ENCODE measurements around the gene UBAP1L. TPM values are rescaled to one million over a fixed set of nuclear protein-coding genes. Genes with fewer than 3 reads are reported as not detected.

Gene UBAP1L
- total and polyA plus RNA-seq, 12 donors = 0.65 to 5.3 (median 1.6) TPM

DNA sequence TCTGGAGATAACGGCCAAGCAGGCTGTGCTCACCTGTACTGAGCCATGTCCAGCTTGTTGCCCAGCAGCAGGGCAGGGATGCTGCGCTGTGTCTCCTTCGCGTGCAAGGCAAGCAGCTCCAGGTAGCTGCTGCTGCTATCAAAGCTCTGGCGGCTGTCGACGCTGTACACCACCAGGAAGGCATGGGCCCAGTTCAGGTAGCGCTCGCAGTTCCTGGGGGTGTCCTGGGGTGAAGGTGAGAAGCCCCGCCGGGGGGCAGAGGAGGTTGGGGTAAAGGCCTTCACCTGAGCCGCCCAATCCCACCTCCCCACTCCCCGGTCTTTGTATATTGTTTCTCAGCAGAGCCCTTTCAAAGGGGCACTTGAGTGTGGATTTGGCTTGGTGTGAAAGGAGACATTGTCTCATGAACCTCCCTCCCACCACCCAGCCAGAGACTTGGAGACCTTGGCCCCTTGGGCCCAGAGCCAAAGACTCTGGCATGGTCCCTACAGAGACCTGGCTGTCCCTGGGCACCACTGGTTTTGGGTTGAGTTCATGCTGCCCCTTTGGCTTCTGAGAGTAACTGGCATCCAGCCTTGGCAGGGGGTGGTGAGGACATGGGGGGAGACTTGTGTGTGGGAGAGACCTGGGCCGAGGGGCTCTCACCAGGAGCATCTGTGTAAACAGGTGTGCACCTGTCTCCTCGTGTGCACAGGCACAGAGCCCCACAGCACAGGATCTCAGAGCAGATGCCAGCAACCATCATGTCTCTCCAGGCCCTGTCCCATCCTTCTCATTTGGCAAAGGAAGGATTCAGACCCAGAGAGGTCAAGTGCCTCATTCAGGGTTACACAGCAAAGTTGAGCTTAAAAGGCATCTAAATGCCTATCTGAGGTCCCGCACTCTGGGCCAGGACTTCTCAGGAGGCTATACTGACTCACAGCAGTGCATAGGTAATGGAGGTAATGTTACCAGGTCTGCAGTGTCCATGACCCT is 56.3 kb downstream of the UBAP1L start:
- ATAC-seq (no peak), DNase-seq (no peak)
- TF ChIP-seq, protein P1, sequence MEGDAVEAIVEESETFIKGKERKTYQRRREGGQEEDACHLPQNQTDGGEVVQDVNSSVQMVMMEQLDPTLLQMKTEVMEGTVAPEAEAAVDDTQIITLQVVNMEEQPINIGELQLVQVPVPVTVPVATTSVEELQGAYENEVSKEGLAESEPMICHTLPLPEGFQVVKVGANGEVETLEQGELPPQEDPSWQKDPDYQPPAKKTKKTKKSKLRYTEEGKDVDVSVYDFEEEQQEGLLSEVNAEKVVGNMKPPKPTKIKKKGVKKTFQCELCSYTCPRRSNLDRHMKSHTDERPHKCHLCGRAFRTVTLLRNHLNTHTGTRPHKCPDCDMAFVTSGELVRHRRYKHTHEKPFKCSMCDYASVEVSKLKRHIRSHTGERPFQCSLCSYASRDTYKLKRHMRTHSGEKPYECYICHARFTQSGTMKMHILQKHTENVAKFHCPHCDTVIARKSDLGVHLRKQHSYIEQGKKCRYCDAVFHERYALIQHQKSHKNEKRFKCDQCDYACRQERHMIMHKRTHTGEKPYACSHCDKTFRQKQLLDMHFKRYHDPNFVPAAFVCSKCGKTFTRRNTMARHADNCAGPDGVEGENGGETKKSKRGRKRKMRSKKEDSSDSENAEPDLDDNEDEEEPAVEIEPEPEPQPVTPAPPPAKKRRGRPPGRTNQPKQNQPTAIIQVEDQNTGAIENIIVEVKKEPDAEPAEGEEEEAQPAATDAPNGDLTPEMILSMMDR (IDR thresholded peaks at IDR 0.05) = no peak
- H3K9me3 ChIP-seq = no peaks in the 10 kb centered on the region
- no peaks in the 10 kb centered on the region for H3K27me3 ChIP-seq
- peak overlapping the region in 2 of 10 donors; percentile 45 to 47 for H3K27ac ChIP-seq
- H3K4me1 ChIP-seq = peaks cover 9 to 77% (median 42%) of the 10 kb centered on the region in 9 donors
- no peak overlapping the region for H3K4me3 ChIP-seq
- intact Hi-C loops (cut with DNase I) = loop anchor here in 4 of 10 donors (5.0 to 10.0 kb wide), 4 partner anchors 39 to 226 kb away; partner anchors contain the start of gene PARP16 (in 1 of the 4)
- 87 to 90% methylated on average over 16 of the region's 16 CpGs for WGBS, 2 donors
- H3K36me3 ChIP-seq = peaks cover 0 to 40% (median 0%) of the 10 kb centered on the region in 9 donors

DNA sequence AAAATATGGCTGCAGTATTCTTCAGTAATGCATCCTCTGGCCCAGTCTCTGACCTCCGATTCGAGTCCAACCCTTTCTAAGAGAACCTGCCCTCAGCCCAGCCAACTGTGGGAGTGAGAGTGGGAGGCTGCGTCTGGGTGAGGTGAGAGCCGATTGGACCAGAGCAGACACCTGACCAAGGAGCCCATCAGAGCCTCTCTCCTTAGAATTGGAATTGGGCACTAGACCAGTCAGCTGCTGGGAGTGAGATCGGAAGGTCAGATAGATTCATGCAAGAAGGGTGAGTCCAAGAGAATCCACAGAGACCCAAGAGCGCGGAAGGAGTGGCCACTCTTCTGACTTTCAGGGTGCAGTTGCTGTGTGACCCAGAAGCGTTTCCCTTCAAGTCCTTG is 57.5 kb downstream of the UBAP1L start:
- intact Hi-C loops (cut with DNase I) = loop anchor here in 4 of 10 donors (5.0 to 10.0 kb wide), 4 partner anchors 40 to 227 kb away; partner anchors contain the start of gene PARP16 (in 1 of the 4)
- ATAC-seq (no peak), DNase-seq (no peak)
- TF ChIP-seq, protein P1 (IDR thresholded peaks at IDR 0.05) = no peak
- Histone ChIP-seq H3K27me3 (no peaks in the 10 kb centered on the region), H3K36me3 (peaks cover 0 to 47% (median 0%) of the 10 kb centered on the region in 9 donors), H3K27ac (no peak overlapping the region), H3K4me1 (peaks cover 9 to 66% (median 37%) of the 10 kb centered on the region in 9 donors), H3K9me3 (no peaks in the 10 kb centered on the region), H3K4me3 (no peak overlapping the region)
- WGBS, 2 donors = 86 to 89% methylated on average over 8 of the region's 8 CpGs

DNA sequence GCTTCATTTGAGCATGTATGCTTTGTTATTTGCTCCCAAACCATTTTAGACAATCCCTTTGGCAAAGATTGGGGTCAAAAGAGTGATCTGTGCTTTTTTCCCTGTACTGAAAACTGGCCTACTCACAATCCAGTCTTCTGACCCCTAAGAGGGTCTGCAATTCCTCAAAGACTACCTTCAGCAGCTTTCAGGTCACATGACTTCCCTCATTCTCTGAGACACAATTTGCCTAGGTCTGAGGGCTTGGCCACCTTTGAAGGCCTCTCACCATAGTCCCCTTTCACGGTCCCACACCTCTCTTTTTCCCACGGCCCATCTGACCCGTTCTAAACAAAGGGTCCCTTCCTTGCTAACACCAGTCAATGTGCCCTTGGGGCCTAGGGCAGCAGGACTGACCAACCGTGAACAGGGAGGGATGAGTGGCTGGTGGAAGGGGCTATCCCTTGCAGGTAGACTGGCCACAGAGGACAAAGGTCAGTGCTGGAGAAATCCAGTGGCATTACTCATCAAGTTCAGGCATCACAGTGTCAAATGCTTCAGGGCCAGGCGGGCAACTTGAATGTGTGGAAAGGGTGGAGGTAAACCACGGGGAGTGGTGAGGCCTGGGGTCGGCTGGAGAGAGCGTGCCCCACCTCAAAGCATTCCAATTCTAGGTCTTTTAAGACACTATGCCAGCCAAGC is 58.0 kb downstream of the UBAP1L start:
- Histone ChIP-seq H3K4me3 (no peak overlapping the region), H3K4me1 (peaks cover 9 to 61% (median 32%) of the 10 kb centered on the region in 9 donors), H3K27me3 (no peaks in the 10 kb centered on the region), H3K9me3 (no peaks in the 10 kb centered on the region), H3K36me3 (peaks cover 0 to 47% (median 0%) of the 10 kb centered on the region in 9 donors), H3K27ac (no peak overlapping the region)
- TF ChIP-seq, protein P1 (IDR thresholded peaks at IDR 0.05) = no peak
- DNase-seq = no peak
- no peak for ATAC-seq
- intact Hi-C loops (cut with DNase I) = loop anchor here in 4 of 10 donors (5.0 to 10.0 kb wide), 4 partner anchors 40 to 228 kb away; partner anchors contain the start of gene PARP16 (in 1 of the 4)
- WGBS, 2 donors = 86 to 87% methylated on average over 8 of the region's 8 CpGs

DNA sequence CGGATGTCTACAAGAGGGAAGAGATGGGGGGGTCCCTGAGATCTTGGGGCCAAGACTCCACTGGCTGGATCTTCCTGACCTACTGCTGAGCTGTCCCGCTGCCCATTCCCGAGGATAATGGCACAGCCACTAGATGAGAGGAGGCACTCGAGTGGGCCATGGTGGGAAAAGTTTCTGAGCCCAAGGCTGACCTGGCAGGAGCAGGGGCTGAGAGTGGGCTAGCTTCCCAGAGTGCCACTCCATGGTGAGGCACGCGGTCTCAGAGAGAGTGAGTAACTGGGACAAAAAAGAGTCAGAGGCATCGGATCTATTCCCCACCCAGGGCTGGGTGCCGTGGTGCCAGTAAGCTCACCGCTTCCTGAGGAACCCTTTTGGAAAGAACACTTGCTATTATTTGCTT is 58.9 kb downstream of the UBAP1L start:
- H3K4me1 ChIP-seq = peaks cover 8 to 53% (median 31%) of the 10 kb centered on the region in 9 donors
- 74 to 84% methylated on average over 9 of the region's 9 CpGs for WGBS, 2 donors
- H3K9me3 ChIP-seq = no peaks in the 10 kb centered on the region
- H3K27me3 ChIP-seq = no peaks in the 10 kb centered on the region
- H3K27ac ChIP-seq = peak overlapping the region in 3 of 10 donors; percentile 14 to 70 (median 46)
- ATAC-seq (no peak), DNase-seq (no peak)
- TF ChIP-seq, protein P1 (IDR thresholded peaks at IDR 0.05) = no peak
- H3K36me3 ChIP-seq = peaks cover 0 to 47% (median 0%) of the 10 kb centered on the region in 9 donors
- intact Hi-C loops (cut with DNase I) = loop anchor here in 4 of 10 donors (5.0 to 10.0 kb wide), 4 partner anchors 41 to 229 kb away; partner anchors contain the start of gene PARP16 (in 1 of the 4)
- H3K4me3 ChIP-seq = no peak overlapping the region
